Measurements from ENCODE around the gene TMEM243.

The TMEM243 gene

DNA sequence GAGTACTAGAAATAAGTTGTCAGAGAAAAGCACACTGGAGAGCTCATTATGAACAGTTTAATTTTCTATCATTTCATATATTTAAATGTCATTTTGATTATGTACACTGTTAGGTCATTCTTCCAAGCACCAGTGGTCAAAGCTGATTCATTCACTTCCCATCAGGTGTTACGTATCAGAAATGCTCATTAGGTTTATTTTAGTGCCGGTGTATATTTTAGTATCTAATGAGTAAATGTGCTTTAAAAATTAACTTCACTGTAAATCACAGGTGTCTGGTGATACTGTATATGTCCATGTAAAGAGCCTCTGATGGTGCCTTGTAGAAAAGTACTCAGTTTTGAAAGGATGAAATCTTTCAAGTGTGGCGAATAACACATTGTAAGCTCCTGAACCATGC lies 63.7 kb downstream of the TMEM243 start:
- DNase-seq (ENCODE audit: low read depth): no peak

DNA sequence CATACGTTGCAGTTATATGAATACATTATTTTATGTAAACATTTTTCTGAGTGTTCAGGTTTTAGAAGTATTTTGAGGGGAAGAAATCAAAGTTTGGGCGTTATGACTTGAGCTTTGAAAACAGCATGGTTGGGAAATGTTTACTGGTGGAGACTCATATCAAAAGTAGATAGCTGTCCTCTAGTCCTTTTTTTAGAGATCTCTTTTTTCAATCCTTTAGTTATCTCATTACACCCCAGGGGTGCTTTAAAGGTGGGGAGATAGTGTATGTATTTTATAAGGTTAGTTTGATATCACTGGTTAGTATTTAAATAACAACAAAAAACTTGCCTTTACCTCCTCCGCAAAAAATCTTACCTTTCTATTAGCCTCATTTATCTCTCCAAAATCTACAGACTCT lies 65.0 kb downstream of the TMEM243 start:
- DNase-seq (ENCODE audit: low read depth): no peak

DNA sequence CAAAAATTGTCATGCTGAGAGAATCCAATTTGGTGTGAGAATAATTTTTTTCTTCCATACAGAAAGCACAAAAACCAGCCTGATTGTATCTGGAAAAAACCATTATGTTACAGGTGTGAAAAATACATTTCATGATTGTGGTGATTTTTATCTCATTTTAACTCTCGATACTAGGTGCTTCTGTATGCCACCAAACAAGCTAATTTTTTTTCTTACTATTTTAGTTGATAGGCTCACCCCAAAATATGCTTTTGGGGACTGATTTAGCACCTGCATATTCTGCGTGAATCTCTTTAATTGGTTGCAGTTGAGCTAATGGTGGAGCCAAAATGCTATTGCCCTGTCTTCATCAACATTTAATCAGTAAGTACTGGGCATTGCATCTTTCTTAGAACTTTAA lies 65.4 kb downstream of the TMEM243 start:
- no peak for DNase-seq (ENCODE audit: low read depth)

DNA sequence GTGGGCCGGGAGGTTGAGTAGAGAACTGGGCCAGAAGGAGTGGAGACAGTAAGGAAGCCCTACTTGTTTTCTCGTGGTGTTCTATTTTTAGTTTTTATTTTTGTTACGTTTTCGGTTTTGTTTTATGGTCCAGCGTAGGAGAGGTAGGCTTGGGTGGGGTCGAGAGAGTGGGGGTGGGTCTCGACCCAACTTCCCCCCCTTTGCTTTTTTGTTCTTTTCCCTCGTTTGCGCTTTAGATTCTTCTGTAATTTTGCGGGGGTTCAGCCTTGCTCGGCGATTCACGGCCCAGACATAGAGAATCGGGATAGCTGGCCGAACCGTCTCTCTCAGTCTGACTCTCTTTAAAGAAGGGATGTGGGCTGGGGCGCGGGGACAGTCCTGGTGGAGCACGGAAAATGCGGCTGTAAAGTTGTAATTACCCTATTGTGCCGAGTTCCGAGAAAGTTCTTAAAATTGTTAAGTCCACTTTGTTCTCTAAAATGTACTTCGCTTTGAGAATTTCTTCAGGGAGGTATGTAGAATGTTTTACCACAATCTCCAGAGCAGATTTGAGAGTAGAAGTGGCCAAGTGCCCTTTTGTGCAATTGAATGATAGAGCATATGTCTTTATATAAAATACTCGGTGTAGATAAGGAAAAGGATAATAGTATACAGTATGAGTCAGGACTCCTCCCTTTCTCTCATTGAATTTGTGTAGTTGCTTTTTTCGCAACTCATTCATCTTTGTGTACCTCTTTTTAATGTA lies 66.5 kb downstream of the TMEM243 start:
- peak; percentile 9 for DNase-seq (ENCODE audit: low read depth)

DNA sequence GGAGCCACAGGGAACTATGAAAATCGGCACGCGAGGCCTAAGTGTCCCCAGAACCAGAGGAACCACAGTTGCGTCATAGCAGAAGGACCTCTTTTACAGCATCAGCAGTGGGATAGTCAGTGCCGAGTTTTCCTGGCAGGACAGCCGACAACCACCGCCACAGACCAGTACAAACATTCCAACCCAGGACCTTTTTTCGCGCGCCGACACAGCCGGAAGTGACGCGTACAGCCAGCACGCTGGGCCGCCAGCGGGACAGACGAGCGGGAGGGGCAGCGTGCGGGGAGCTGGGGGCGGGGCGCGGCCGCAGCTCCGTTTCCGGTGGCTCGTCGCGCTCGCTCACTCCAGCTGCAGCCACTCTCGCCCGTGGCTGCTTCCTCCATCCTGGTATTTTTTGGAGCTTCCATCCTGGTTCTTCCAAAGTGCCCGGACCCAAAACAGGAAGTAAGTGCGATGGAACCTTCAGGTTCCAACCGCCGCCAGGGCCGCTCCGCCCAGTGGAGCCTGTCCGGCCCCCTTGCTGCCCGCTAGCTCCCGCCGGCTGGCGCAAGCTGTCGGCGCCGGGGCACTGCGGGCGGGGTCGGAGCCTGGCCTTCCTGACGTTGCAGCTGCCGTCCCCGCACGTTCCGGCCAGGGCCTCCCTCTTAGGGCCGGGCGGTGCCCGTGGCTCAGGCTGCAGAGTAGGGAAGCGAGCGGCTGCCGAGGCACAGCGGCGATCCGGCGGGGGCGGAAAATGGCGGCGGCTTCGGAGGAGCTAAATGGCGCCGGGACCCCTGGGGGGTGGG lies 67.2 kb downstream of the TMEM243 start, which contains the start of gene DMTF1:
Gene DMTF1, plus strand, starts transcription at position 342 of the 785 bp plus-strand sequence. CDS start 12,489 bp downstream, outside the sequence.
- peak; percentile 80 for DNase-seq (ENCODE audit: low read depth)

DNA sequence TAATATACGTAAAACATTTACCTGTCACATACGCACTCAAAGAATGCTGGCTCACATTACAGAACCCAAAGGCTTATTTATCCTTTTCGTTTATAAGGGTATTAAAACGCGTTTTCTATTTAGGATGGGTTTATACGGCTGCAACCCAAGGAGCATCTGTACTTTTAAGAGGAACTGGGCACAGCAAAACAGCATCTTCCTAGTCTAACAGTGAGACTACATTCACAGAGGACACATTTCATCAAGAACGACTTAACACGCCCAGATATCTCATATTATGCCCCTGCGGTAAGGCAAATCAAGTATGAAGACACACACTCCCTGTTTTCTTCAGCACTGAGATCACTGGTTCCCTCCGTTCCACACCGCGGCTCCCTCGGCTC lies 67.8 kb downstream of the TMEM243 start:
- DNase-seq (ENCODE audit: low read depth): no peak

DNA sequence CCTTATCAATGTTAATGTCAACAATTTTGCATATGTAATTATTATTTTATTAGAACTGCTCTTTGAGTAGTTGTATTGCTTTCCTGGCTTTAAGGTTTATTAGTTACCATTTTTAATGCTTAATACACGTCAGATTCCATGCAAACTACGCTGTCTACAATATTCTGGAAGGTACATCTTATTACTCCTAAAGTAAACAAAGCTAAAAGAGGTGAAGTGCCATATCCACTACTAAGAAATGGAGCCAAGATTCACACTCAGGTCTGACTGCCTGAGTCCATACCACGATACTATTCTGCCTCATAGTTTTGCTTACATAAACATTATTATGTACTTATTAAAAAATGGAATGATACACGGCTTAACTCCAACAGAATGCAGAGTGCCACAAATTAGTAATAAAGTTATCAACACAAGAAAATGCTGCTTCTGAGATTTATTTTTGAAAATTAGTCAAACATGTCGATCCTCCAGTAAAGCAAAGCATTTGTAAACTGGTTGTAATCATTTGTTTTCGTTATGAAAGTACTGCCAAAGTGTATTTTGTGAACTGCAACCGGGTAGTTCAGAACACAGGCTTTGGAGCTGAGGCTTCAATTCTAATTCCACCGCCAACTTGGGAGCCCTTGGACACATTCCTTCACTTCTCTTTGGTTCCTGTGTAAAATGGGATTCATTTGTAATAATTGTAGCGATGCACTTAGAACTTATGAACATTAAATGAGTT lies 68.4 kb downstream of the TMEM243 start:
- DNase-seq (ENCODE audit: low read depth): no peak

DNA sequence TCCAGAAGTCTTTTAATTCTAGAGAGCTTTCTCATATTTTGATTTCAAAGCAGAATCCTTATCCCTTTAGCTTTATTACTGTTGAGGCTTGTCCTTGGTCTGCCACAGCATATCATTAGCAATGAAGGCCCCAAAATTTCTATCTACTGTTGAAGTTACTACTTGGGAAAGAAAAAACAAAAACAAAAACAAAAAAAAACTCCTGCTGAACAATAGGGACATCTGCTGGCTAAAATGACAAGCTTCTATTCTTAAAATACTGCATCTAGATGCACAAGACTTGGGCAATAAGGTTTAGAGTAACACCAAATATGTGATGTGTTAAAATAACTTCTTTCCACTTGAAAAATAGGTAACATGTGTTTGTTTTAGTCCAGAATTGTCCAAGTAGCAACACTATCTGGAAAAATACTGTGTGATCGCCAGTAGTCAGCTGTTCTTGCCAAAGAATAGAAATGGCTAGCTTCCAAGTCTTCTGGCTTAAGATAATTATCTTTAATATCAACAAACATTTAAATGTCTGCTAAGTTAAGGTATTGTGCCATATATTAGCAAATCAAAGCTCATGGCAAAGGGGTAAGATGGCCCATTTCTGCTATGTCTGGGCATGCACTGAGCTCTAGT lies 71.1 kb downstream of the TMEM243 start:
- no peak for DNase-seq (ENCODE audit: low read depth)

DNA sequence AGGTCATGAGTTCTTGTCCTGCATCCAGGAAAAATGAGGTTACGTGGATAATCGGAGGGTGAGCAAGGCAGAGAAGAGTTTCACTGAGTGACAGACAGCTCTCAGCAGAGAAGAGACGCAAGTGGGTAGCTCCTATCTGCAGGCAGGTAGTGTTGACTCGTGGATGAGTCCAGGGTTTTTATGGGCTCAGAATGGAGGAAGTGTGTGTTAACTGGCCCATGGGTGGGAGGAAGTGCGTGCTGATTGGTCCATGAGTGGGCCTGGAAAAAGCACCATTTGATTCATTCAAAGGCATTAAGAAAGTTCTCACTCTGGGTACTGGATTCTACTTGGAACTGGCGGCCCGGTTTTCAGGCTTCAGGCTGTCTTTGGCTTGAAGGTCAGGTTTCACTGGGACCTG lies 72.0 kb downstream of the TMEM243 start:
- DNase-seq (ENCODE audit: low read depth): no peak

DNA sequence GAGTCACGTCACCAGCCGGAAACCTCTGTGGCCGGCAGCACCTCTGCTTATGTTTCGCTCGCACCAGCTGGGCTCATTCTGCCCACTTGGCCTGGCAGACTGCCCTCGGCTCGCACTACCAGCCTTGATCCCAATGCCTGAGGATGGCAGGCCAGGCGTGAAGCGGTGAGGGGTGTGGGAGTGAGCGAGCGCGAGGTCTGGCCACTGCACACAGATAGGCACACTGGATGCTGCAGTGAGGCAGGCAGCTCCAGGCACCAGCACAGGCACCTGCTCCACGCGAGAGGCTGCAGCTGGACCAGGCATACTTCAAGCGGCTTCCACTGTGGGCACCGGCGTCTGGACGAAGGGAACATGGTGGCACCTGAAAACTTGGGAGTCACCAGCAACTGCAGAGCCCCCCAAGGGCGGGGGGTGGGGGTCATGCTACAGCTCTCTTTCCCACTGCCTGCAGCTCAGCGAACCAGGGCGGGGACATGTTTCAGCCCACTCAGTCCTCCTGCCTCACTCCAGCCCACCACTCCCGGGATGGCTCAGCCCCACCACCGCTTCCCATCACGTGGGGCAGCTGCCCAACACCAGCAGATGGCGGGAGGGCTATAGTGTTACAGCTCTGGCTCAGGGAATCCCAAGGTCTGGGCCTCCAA lies 72.7 kb downstream of the TMEM243 start:
- no peak for DNase-seq (ENCODE audit: low read depth)

All from stimulated activated CD8-positive, alpha-beta memory T cell treated with anti-CD3 and anti-CD28 coated beads, Interleukin-12 subunit alpha, Interleukin-12 subunit beta, amount 100 ng/mL, for 4 hours (primary cell).